ENCODE measurements around the gene OR51B2. TPM values are rescaled to one million over a fixed set of nuclear protein-coding genes. Genes with fewer than 3 reads are reported as not detected.

The OR51B2 gene
- total RNA-seq (not detected in 2 replicates), polyA plus RNA-seq (not detected in 2 replicates), polyA minus RNA-seq (ENCODE audit: low replicate concordance) (not detected in 2 replicates)
- polyA plus RNA-seq (2012) = not detected in 2 replicates

GRCh38 chr11:5324197-5324596 lies at the start of gene OR51B2:
TSS of gene OR51B2 (minus strand) at chr11:5324297. CDS start at chr11:5324297, 0 bp downstream.
- Histone ChIP-seq H3K36me3 (ENCODE audit: control insufficient read depth, insufficient read depth, low read length) (no peaks in the 10 kb centered on the region), H3K4me3 (replicated peaks in 1 of 4; ENCODE audit: control extremely low read depth in 1 of 4, insufficient read depth in 1 of 4, low read depth in 3 of 4, low read length in 4 of 4) (no peak within 1 kb of the TSS), H3K79me2 (ENCODE audit: control insufficient read depth, insufficient read depth, low read length) (no peaks in the 10 kb centered on the region), H3K4me2 (ENCODE audit: extremely low read depth, insufficient read depth, low read length) (no peak within 1 kb of the TSS), H3K27ac (ENCODE audit: insufficient read depth, low read length) (no peak within 1 kb of the TSS), H3K27me3 (ENCODE audit: control insufficient read depth, insufficient read depth, low read length) (no peaks in the 10 kb centered on the region), H3K9ac (ENCODE audit: insufficient read depth, low read length) (no peak within 1 kb of the TSS), H2AFZ (ENCODE audit: low read length) (no peak within 1 kb of the TSS), H3K9me3 (ENCODE audit: control insufficient read depth, insufficient read depth, low read depth, low read length) (no peaks in the 10 kb centered on the region), H4K20me1 (ENCODE audit: control insufficient read depth, extremely low read depth, insufficient read depth, low read length) (no peaks in the 10 kb centered on the region), H3K4me1 (ENCODE audit: control insufficient read depth, extremely low read depth, insufficient read depth, low read length) (no peaks in the 10 kb centered on the region)
- no peak for DNase-seq (ENCODE audit: low read depth in 2 of 2)
- TF ChIP-seq CTCF (conservative IDR thresholded peaks at IDR 0.05 in 1 of 2, IDR thresholded peaks at IDR 0.05 in 1 of 2; ENCODE audit: low read depth in 1 of 2, low read length in 2 of 2) (no peak), EZH2 (IDR thresholded peaks at IDR 0.05; ENCODE audit: low read length, missing control alignments) (no peak)

- H3K36me3 ChIP-seq (ENCODE audit: control insufficient read depth, insufficient read depth, low read length) = no peaks in the 10 kb centered on the region
- no peak overlapping the region for H3K27ac ChIP-seq (ENCODE audit: insufficient read depth, low read length)
- H2AFZ ChIP-seq (ENCODE audit: low read length) = peak overlapping the region; percentile 35
- no peak overlapping the region for H3K9ac ChIP-seq (ENCODE audit: insufficient read depth, low read length)
- no peaks in the 10 kb centered on the region for H3K79me2 ChIP-seq (ENCODE audit: control insufficient read depth, insufficient read depth, low read length)
- no peaks in the 10 kb centered on the region for H4K20me1 ChIP-seq (ENCODE audit: control insufficient read depth, extremely low read depth, insufficient read depth, low read length)
- H3K9me3 ChIP-seq (ENCODE audit: control insufficient read depth, insufficient read depth, low read depth, low read length) = no peaks in the 10 kb centered on the region
- H3K27me3 ChIP-seq (ENCODE audit: control insufficient read depth, insufficient read depth, low read length) = no peaks in the 10 kb centered on the region
- TF ChIP-seq EZH2 (IDR thresholded peaks at IDR 0.05; ENCODE audit: low read length, missing control alignments) = no peak
- TF ChIP-seq CTCF (conservative IDR thresholded peaks at IDR 0.05 in 1 of 2, IDR thresholded peaks at IDR 0.05 in 1 of 2; ENCODE audit: low read depth in 1 of 2, low read length in 2 of 2) = peak; percentile 56 to 61
- peak in 1 of 2 donors; percentile 71 for DNase-seq (ENCODE audit: low read depth in 2 of 2)
- no peak overlapping the region for H3K4me3 ChIP-seq (replicated peaks in 1 of 4; ENCODE audit: control extremely low read depth in 1 of 4, insufficient read depth in 1 of 4, low read depth in 3 of 4, low read length in 4 of 4)
- H3K4me2 ChIP-seq (ENCODE audit: extremely low read depth, insufficient read depth, low read length) = no peak overlapping the region
- H3K4me1 ChIP-seq (ENCODE audit: control insufficient read depth, extremely low read depth, insufficient read depth, low read length) = peaks cover 14% of the 10 kb centered on the region
These were observed 45.7 kb upstream of the OR51B2 start for GRCh38 chr11:5369789-5370188.

GRCh38 chr11:5368502-5369043 lies 44.5 kb upstream of the OR51B2 start:
- no peaks in the 10 kb centered on the region for H3K79me2 ChIP-seq (ENCODE audit: control insufficient read depth, insufficient read depth, low read length)
- H2AFZ ChIP-seq (ENCODE audit: low read length) = peak overlapping the region; percentile 28
- no peaks in the 10 kb centered on the region for H3K27me3 ChIP-seq (ENCODE audit: control insufficient read depth, insufficient read depth, low read length)
- no peaks in the 10 kb centered on the region for H3K9me3 ChIP-seq (ENCODE audit: control insufficient read depth, insufficient read depth, low read depth, low read length)
- no peak for DNase-seq (ENCODE audit: low read depth in 2 of 2)
- no peak for TF ChIP-seq EZH2 (IDR thresholded peaks at IDR 0.05; ENCODE audit: low read length, missing control alignments)
- TF ChIP-seq CTCF (conservative IDR thresholded peaks at IDR 0.05 in 1 of 2, IDR thresholded peaks at IDR 0.05 in 1 of 2; ENCODE audit: low read depth in 1 of 2, low read length in 2 of 2) = no peak
- no peak overlapping the region for H3K9ac ChIP-seq (ENCODE audit: insufficient read depth, low read length)
- no peak overlapping the region for H3K27ac ChIP-seq (ENCODE audit: insufficient read depth, low read length)
- H3K4me2 ChIP-seq (ENCODE audit: extremely low read depth, insufficient read depth, low read length) = no peak overlapping the region
- H4K20me1 ChIP-seq (ENCODE audit: control insufficient read depth, extremely low read depth, insufficient read depth, low read length) = no peaks in the 10 kb centered on the region
- no peaks in the 10 kb centered on the region for H3K36me3 ChIP-seq (ENCODE audit: control insufficient read depth, insufficient read depth, low read length)
- no peak overlapping the region for H3K4me3 ChIP-seq (replicated peaks in 1 of 4; ENCODE audit: control extremely low read depth in 1 of 4, insufficient read depth in 1 of 4, low read depth in 3 of 4, low read length in 4 of 4)
- H3K4me1 ChIP-seq (ENCODE audit: control insufficient read depth, extremely low read depth, insufficient read depth, low read length) = peaks cover 21% of the 10 kb centered on the region

Data from fibroblast of lung (primary cell).